Muscle of back (tissue), 11 donors: ENCODE data around the gene C10orf95. TPM values are rescaled to one million over a fixed set of nuclear protein-coding genes. Genes with fewer than 3 reads are reported as not detected.

ENCODE experiments used
- DNase-seq, 3 donors: peaks; one replicate each; pipeline versions ENCODE4 v3.0.0 to v3.0.0-alpha.2; 2013
- polyA plus RNA-seq, 10 donors: library from polyadenylated mRNA; unstranded; fragments of 120-200 nt; gene quantifications; one replicate each; pipeline ENCODE4 v1.2.1, GENCODE V29; 2013; ENCODE audit not compliant: insufficient read length in 10 of 10

C10orf95 gene
- polyA plus RNA-seq, 10 donors, result 0.12 to 0.13 TPM; not detected in 8

- no peak for DNase-seq
These were observed 16.2 kb downstream of the C10orf95 start for GRCh38 chr10:102435133-102435497.

GRCh38 chr10:102434394-102435132, 16.8 kb downstream of the C10orf95 start:
- DNase-seq, result peak in 1 of 3 donors; percentile 51

- DNase-seq, result no peak
These were observed 17.7 kb downstream of the C10orf95 start for GRCh38 chr10:102433619-102434046.

GRCh38 chr10:102432162-102432950, 19.0 kb downstream of the C10orf95 start, which contains the start of gene CUEDC2:
TSS of gene CUEDC2 (minus strand) at chr10:102432574. CDS start at chr10:102425188, 7,386 bp downstream.
- DNase-seq, result peak; percentile 97 to 98 (median 98)

GRCh38 chr10:102431452-102432124, 19.8 kb downstream of the C10orf95 start:
- DNase-seq, result no peak

- DNase-seq, result no peak
These were observed 21.9 kb downstream of the C10orf95 start for GRCh38 chr10:102429468-102429867.

- no peak for DNase-seq
These were observed 24.5 kb downstream of the C10orf95 start for GRCh38 chr10:102426803-102427287.

GRCh38 chr10:102425444-102425843, 25.9 kb downstream of the C10orf95 start:
- DNase-seq, result no peak

GRCh38 chr10:102424916-102425315, 26.4 kb downstream of the C10orf95 start:
- no peak for DNase-seq

- no peak for DNase-seq
These were observed 27.2 kb downstream of the C10orf95 start for GRCh38 chr10:102424145-102424544.

- no peak for DNase-seq
These were observed 27.9 kb downstream of the C10orf95 start for GRCh38 chr10:102423372-102423968.

GRCh38 chr10:102422545-102423129, 28.7 kb downstream of the C10orf95 start:
- peak; percentile 37 to 84 (median 71) for DNase-seq

GRCh38 chr10:102421757-102422512, 29.4 kb downstream of the C10orf95 start:
- peak in 1 of 3 donors; percentile 37 for DNase-seq

- no peak for DNase-seq
These were observed 29.9 kb downstream of the C10orf95 start for GRCh38 chr10:102421507-102421756.

GRCh38 chr10:102420714-102421506, 30.4 kb downstream of the C10orf95 start, which contains the start of gene FBXL15:
TSS of gene FBXL15 (plus strand) at chr10:102420836. CDS start at chr10:102421130, 294 bp downstream.
- DNase-seq, result peak; percentile 97 to 99 (median 98)

GRCh38 chr10:102420181-102420713, 31.1 kb downstream of the C10orf95 start:
- no peak for DNase-seq

GRCh38 chr10:102419269-102420180, 31.8 kb downstream of the C10orf95 start:
- DNase-seq, result peak in 2 of 3 donors; percentile 74 to 77

GRCh38 chr10:102418622-102419268, 32.6 kb downstream of the C10orf95 start, which contains the start of gene PSD:
TSS of gene PSD (minus strand) at chr10:102418785. CDS start at chr10:102417038, 1,747 bp downstream.
- DNase-seq, result no peak
